ENCODE measurements around the gene CASZ1.

The CASZ1 gene

GRCh38 chr1:10782491-10783244 lies 13.8 kb downstream of the CASZ1 start:
- TF ChIP-seq POLR2AphosphoS5 (IDR thresholded peaks at IDR 0.05; ENCODE audit: low read depth) (no peak), GABPA (IDR thresholded peaks at IDR 0.05; ENCODE audit: low read depth) (no peak), CTCF (IDR thresholded peaks at IDR 0.05; ENCODE audit: insufficient read depth, low read length) (no peak), REST (IDR thresholded peaks at IDR 0.05; ENCODE audit: insufficient replicate concordance, low read depth) (no peak), SPI1 (IDR thresholded peaks at IDR 0.05; ENCODE audit: borderline replicate concordance, low read depth) (no peak)
- Histone ChIP-seq H3K4me3 (replicated peaks; ENCODE audit: insufficient read depth, low read length) (no peak overlapping the region), H3K27me3 (ENCODE audit: insufficient read depth, poor library complexity, severe bottlenecking) (peaks cover 2% of the 10 kb centered on the region), H3K27ac (replicated peaks) (no peak overlapping the region)
- DNase-seq (ENCODE audit: low read depth in 1 of 2, low spot score in 1 of 2): no peak

GRCh38 chr1:10781137-10781536 lies 15.3 kb downstream of the CASZ1 start:
- peaks cover 2% of the 10 kb centered on the region for H3K27me3 ChIP-seq (ENCODE audit: insufficient read depth, poor library complexity, severe bottlenecking)
- TF ChIP-seq CTCF (IDR thresholded peaks at IDR 0.05; ENCODE audit: insufficient read depth, low read length): no peak
- TF ChIP-seq SPI1 (IDR thresholded peaks at IDR 0.05; ENCODE audit: borderline replicate concordance, low read depth): no peak
- TF ChIP-seq POLR2AphosphoS5 (IDR thresholded peaks at IDR 0.05; ENCODE audit: low read depth): no peak
- TF ChIP-seq REST (IDR thresholded peaks at IDR 0.05; ENCODE audit: insufficient replicate concordance, low read depth): no peak
- TF ChIP-seq GABPA (IDR thresholded peaks at IDR 0.05; ENCODE audit: low read depth): no peak
- no peak for DNase-seq (ENCODE audit: low read depth in 1 of 2, low spot score in 1 of 2)
- no peak overlapping the region for H3K4me3 ChIP-seq (replicated peaks; ENCODE audit: insufficient read depth, low read length)
- H3K27ac ChIP-seq (replicated peaks): no peak overlapping the region

- Histone ChIP-seq H3K27me3 (ENCODE audit: insufficient read depth, poor library complexity, severe bottlenecking) (peaks cover 2% of the 10 kb centered on the region), H3K4me3 (replicated peaks; ENCODE audit: insufficient read depth, low read length) (no peak overlapping the region), H3K27ac (replicated peaks) (no peak overlapping the region)
- DNase-seq (ENCODE audit: low read depth in 1 of 2, low spot score in 1 of 2): no peak
- TF ChIP-seq POLR2AphosphoS5 (IDR thresholded peaks at IDR 0.05; ENCODE audit: low read depth) (no peak), SPI1 (IDR thresholded peaks at IDR 0.05; ENCODE audit: borderline replicate concordance, low read depth) (peak; percentile 39)
Measured at GRCh38 chr1:10779841-10780240, 16.6 kb downstream of the CASZ1 start.

- TF ChIP-seq CTCF (IDR thresholded peaks at IDR 0.05; ENCODE audit: insufficient read depth, low read length) (no peak), GABPA (IDR thresholded peaks at IDR 0.05; ENCODE audit: low read depth) (no peak), SPI1 (IDR thresholded peaks at IDR 0.05; ENCODE audit: borderline replicate concordance, low read depth) (no peak), REST (IDR thresholded peaks at IDR 0.05; ENCODE audit: insufficient replicate concordance, low read depth) (no peak), POLR2AphosphoS5 (IDR thresholded peaks at IDR 0.05; ENCODE audit: low read depth) (no peak)
- H3K27ac ChIP-seq (replicated peaks): no peak overlapping the region
- no peak for DNase-seq (ENCODE audit: low read depth in 1 of 2, low spot score in 1 of 2)
- no peak overlapping the region for H3K4me3 ChIP-seq (replicated peaks; ENCODE audit: insufficient read depth, low read length)
- peaks cover 2% of the 10 kb centered on the region for H3K27me3 ChIP-seq (ENCODE audit: insufficient read depth, poor library complexity, severe bottlenecking)
Measured at GRCh38 chr1:10779201-10779600, 17.2 kb downstream of the CASZ1 start.
